Activated T-cell treated with anti-CD3 and anti-CD28 coated beads, Interleukin-2, amount 50 U/mL, for 4 hours (primary cell): ENCODE data around the gene CCDC137. TPM values are rescaled to one million over a fixed set of nuclear protein-coding genes. Genes with fewer than 3 reads are reported as not detected.

Source experiments
- ATAC-seq, 2 donors: fragments of 200-7000 bp; cut with Tn5 transposase; one replicate each; pipeline ENCODE4 v1.10.0; 2021
- DNase-seq: peaks from one replicate; pipeline ENCODE4 v3.0.0-alpha.2; 2020
- H3K27me3 Mint-ChIP-seq: one replicate; pipeline ENCODE4 v1.8.0; 2021; ENCODE audit warnings: low read depth, mixed read lengths
- H3K36me3 Mint-ChIP-seq: one replicate; pipeline ENCODE4 v1.8.0; 2022; ENCODE audit warnings: mixed read lengths; ENCODE audit not compliant: insufficient read depth
- H3K4me1 Mint-ChIP-seq: one replicate; pipeline ENCODE4 v1.8.0; 2021; ENCODE audit warnings: low read depth, mixed read lengths
- H3K4me3 Mint-ChIP-seq: one replicate; pipeline ENCODE4 v1.8.0; 2021; ENCODE audit warnings: mild to moderate bottlenecking, moderate library complexity, mixed read lengths
- H3K9me3 Mint-ChIP-seq: one replicate; pipeline ENCODE4 v1.8.0; 2021; ENCODE audit warnings: mixed read lengths
- total RNA-seq, 3 donors: library from RNA; stranded (reverse); gene quantifications; one replicate each; pipeline ENCODE4 v1.2.1, GENCODE V29; 2021

CCDC137 gene
- total RNA-seq, 3 donors from 2014 or later: 82.9 to 91.9 (median 84.9) TPM

GRCh38 chr17:81719410-81720266 is 53.1 kb downstream of the CCDC137 start:
- no peaks in the 10 kb centered on the region for H3K9me3 Mint-ChIP-seq
- no peak overlapping the region for H3K4me3 Mint-ChIP-seq
- no peaks in the 10 kb centered on the region for H3K4me1 Mint-ChIP-seq
- peaks cover 9% of the 10 kb centered on the region for H3K27me3 Mint-ChIP-seq
- no peaks in the 10 kb centered on the region for H3K36me3 Mint-ChIP-seq
- DNase-seq (no peak), ATAC-seq (no peak)

DNA sequence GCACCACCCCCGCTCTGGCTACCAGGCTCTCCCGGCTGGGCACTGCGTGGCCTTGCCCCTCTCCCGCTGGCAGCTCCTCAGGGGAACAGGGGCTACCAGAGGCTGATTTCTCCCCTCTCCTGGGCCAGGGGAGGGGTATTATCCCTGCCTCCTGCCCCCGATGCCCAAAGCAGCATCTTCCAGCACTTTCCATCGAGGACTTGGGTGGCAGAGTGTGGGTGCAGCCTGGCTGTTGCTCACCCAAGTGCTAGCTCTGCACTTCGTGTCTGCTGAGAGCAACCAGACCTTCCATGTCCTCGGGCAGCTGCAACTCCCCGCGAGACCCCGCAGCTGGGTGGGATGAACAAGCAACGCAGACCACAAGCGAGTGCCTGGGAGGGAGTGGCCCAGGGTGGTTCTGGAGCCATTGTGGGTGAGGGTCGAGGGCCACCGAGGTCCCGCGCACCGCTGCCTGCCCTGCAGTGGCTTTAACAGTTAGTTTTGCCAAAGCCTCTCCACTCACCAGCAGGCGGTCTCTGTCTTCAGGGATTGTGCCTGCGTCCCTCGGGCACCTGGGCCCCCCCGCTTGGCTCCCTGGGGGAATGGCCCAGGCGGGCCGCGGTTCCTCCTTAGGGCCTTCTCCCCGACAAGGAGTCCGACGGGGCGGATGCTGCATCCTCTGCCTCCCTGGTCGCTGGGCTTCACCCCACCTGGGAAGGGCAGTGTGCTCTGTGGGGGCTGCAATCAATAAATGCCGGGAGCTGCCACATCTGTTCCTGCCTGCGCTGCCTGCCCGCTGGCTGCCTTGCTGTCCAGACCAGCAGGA is 53.9 kb downstream of the CCDC137 start:
- H3K27me3 Mint-ChIP-seq: peaks cover 9% of the 10 kb centered on the region
- H3K4me1 Mint-ChIP-seq: no peaks in the 10 kb centered on the region
- ATAC-seq (no peak), DNase-seq (no peak)
- H3K9me3 Mint-ChIP-seq: no peaks in the 10 kb centered on the region
- no peak overlapping the region for H3K4me3 Mint-ChIP-seq
- no peaks in the 10 kb centered on the region for H3K36me3 Mint-ChIP-seq

- Mint-ChIP-seq H3K36me3 (no peaks in the 10 kb centered on the region), H3K9me3 (no peaks in the 10 kb centered on the region), H3K4me3 (no peak overlapping the region), H3K4me1 (no peaks in the 10 kb centered on the region), H3K27me3 (peaks cover 16% of the 10 kb centered on the region)
- DNase-seq (no peak), ATAC-seq (no peak)
Observed at GRCh38 chr17:81722184-81723120, 55.9 kb downstream of the CCDC137 start.

Other genes starting within 250 kb of the CCDC137 start
- 1,000 to 10,000 TPM; 3,953 to 4,676 (median 4,016) TPM for gene ACTG1, start 153.9 kb upstream of the CCDC137 start, total RNA-seq
- under 1 TPM in 2 of 3 donors, not detected in 1; 0.33 to 0.58 TPM for gene FSCN2, start 138.4 kb upstream of the CCDC137 start, total RNA-seq
- gene FAAP100, start 114.4 kb upstream of the CCDC137 start, total RNA-seq: 10 to 100 TPM; 59.3 to 63.3 (median 61.6) TPM
- 100 to 1,000 TPM; 153 to 201 (median 167) TPM for gene NPLOC4, start 29.6 kb upstream of the CCDC137 start, total RNA-seq
- under 1 TPM in 2 of 3 donors, not detected in 1; 0.11 to 0.18 TPM for gene TSPAN10, start 29.5 kb upstream of the CCDC137 start, total RNA-seq
- under 1 TPM in 1 of 3 donors, not detected in 2; 0.35 TPM for gene PDE6G, start 10.2 kb upstream of the CCDC137 start, total RNA-seq
- 10 to 100 TPM; 35.0 to 41.1 (median 35.3) TPM for gene OXLD1, start 132 bp upstream of the CCDC137 start, total RNA-seq
- 10 to 100 TPM; 27.3 to 38.6 (median 27.9) TPM for gene ARL16, start 17.1 kb downstream of the CCDC137 start, total RNA-seq
- 100 to 1,000 TPM; 146 to 162 (median 147) TPM for gene HGS, start 17.3 kb downstream of the CCDC137 start, total RNA-seq
- 100 to 1,000 TPM; 294 to 372 (median 359) TPM for gene MRPL12, start 36.6 kb downstream of the CCDC137 start, total RNA-seq
- gene SLC25A10, start 45.5 kb downstream of the CCDC137 start, total RNA-seq: 10 to 100 TPM; 29.9 to 47.8 (median 38.8) TPM
- not detected for gene GCGR, start 137.4 kb downstream of the CCDC137 start, total RNA-seq
- gene MCRIP1, start 166.6 kb downstream of the CCDC137 start, total RNA-seq: 100 to 1,000 TPM; 100 to 112 (median 110) TPM
- gene PPP1R27, start 168.3 kb downstream of the CCDC137 start, total RNA-seq: not detected
- gene P4HB, start 193.8 kb downstream of the CCDC137 start, total RNA-seq: 100 to 1,000 TPM; 442 to 487 (median 478) TPM
- gene ARHGDIA, start 204.6 kb downstream of the CCDC137 start, total RNA-seq: 100 to 1,000 TPM; 789 to 858 (median 821) TPM
- 100 to 1,000 TPM; 321 to 369 (median 324) TPM for gene ALYREF, start 224.8 kb downstream of the CCDC137 start, total RNA-seq
- gene ANAPC11, start 225.0 kb downstream of the CCDC137 start, total RNA-seq: 100 to 1,000 TPM; 128 to 157 (median 153) TPM
- gene NPB, start 235.5 kb downstream of the CCDC137 start, total RNA-seq: under 1 TPM in 2 of 3 donors, not detected in 1; 0.14 to 0.24 TPM
- gene PCYT2, start 244.7 kb downstream of the CCDC137 start, total RNA-seq: 10 to 100 TPM; 23.5 to 25.8 (median 25.7) TPM